ENCODE data around the gene S1PR4. TPM values are rescaled to one million over a fixed set of nuclear protein-coding genes. Genes with fewer than 3 reads are reported as not detected.
A peak's percentile ranks its signal among the peaks of the same experiment; 100 is the strongest.

The S1PR4 gene
- total RNA-seq, 1 donor from 2014 or later: 22.3 TPM

- no peaks in the 10 kb centered on the region for H3K36me3 ChIP-seq
- no peaks in the 10 kb centered on the region for H3K27me3 ChIP-seq
- DNase-seq (peak; percentile 76), ATAC-seq (peak; percentile 36)
- H3K4me1 ChIP-seq: peaks cover 27% of the 10 kb centered on the region
- intact Hi-C loops (cut with DNase I): no loop called here
- peak overlapping the region; percentile 95 for H3K4me3 ChIP-seq
- no peaks in the 10 kb centered on the region for H3K9me3 ChIP-seq
- peak overlapping the region; percentile 83 for H3K27ac ChIP-seq
- no peak for TF ChIP-seq CTCF (IDR thresholded peaks at IDR 0.05)
These were observed 7.7 kb downstream of the S1PR4 start for GRCh38 chr19:3186160-3186688.

- H3K27me3 ChIP-seq: no peaks in the 10 kb centered on the region
- peaks cover 27% of the 10 kb centered on the region for H3K4me1 ChIP-seq
- intact Hi-C loops (cut with DNase I): no loop called here
- DNase-seq (no peak), ATAC-seq (peak; percentile 15)
- no peaks in the 10 kb centered on the region for H3K36me3 ChIP-seq
- TF ChIP-seq CTCF (IDR thresholded peaks at IDR 0.05): no peak
- H3K4me3 ChIP-seq: peak overlapping the region; percentile 95
- H3K9me3 ChIP-seq: no peaks in the 10 kb centered on the region
- H3K27ac ChIP-seq: no peak overlapping the region
These were observed 8.5 kb downstream of the S1PR4 start for GRCh38 chr19:3186891-3187661.

- Histone ChIP-seq H3K36me3 (no peaks in the 10 kb centered on the region), H3K27ac (no peak overlapping the region), H3K9me3 (no peaks in the 10 kb centered on the region), H3K4me1 (peaks cover 27% of the 10 kb centered on the region), H3K27me3 (no peaks in the 10 kb centered on the region), H3K4me3 (no peak overlapping the region)
- intact Hi-C loops (cut with DNase I): no loop called here
- no peak for DNase-seq
- ATAC-seq: no peak
- TF ChIP-seq CTCF (IDR thresholded peaks at IDR 0.05): no peak
These were observed 9.3 kb downstream of the S1PR4 start for GRCh38 chr19:3187662-3188511.

GRCh38 chr19:3188627-3189596, 10.3 kb downstream of the S1PR4 start:
- Histone ChIP-seq H3K4me1 (peaks cover 27% of the 10 kb centered on the region), H3K4me3 (no peak overlapping the region), H3K9me3 (no peaks in the 10 kb centered on the region), H3K36me3 (no peaks in the 10 kb centered on the region), H3K27me3 (no peaks in the 10 kb centered on the region), H3K27ac (no peak overlapping the region)
- no peak for TF ChIP-seq CTCF (IDR thresholded peaks at IDR 0.05)
- DNase-seq (peak; percentile 73), ATAC-seq (no peak)
- intact Hi-C loops (cut with DNase I): no loop called here
